22Rv1 (cell line): ENCODE measurements around the gene LYZL6.
A peak's percentile ranks its signal among the peaks of the same experiment; 100 is the strongest.

Experiments used
- H3K27ac ChIP-seq: fragments of 450-650 bp; 2 replicates; pipeline ENCODE4 v1.5.1; 2017
- ZFX ChIP-seq: fragments of 450-650 bp; IDR thresholded peaks from 2 replicates; pipeline ENCODE4 v1.6.1; 2017; ENCODE audit warnings: antibody characterized with exemption, borderline replicate concordance
- TF ChIP-seq, protein P1 (sequence below): fragments of 450-650 bp; IDR thresholded peaks from 2 replicates; pipeline ENCODE4 v1.5.1; 2017; ENCODE audit warnings: mild to moderate bottlenecking

The LYZL6 gene

DNA sequence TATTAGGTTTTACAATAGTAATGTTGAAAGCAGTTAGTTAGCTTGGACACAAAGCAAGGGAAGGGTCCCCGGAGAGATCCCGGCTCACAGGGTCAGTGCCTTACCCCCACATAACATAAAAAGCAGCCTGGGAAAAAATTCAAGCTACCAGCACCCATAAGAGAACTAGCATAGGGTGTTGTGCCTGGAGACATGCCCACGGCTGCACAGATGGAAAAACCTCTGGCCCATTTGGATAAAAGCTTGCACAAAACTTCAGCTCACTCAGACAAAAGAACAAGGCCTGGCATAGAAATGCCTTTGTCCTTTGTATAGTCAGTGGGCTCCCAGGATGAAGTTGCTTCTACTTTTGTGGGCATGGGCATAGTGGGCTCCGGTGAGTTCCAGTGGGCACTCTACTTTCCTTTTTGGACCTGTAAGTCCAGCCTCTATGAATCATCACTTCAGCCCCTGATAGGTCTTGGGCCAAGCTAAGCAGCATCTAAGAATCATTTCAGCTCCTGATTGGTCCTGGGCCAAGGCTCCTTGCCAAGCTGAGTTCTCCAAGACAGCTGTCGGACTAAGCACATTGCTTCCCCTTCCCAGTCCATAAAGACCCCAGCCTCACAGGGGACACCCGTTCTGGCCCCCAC is 11.6 kb downstream of the LYZL6 start:
- H3K27ac ChIP-seq = no peak overlapping the region
- TF ChIP-seq ZFX = no peak
- TF ChIP-seq, protein P1, sequence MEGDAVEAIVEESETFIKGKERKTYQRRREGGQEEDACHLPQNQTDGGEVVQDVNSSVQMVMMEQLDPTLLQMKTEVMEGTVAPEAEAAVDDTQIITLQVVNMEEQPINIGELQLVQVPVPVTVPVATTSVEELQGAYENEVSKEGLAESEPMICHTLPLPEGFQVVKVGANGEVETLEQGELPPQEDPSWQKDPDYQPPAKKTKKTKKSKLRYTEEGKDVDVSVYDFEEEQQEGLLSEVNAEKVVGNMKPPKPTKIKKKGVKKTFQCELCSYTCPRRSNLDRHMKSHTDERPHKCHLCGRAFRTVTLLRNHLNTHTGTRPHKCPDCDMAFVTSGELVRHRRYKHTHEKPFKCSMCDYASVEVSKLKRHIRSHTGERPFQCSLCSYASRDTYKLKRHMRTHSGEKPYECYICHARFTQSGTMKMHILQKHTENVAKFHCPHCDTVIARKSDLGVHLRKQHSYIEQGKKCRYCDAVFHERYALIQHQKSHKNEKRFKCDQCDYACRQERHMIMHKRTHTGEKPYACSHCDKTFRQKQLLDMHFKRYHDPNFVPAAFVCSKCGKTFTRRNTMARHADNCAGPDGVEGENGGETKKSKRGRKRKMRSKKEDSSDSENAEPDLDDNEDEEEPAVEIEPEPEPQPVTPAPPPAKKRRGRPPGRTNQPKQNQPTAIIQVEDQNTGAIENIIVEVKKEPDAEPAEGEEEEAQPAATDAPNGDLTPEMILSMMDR = no peak

DNA sequence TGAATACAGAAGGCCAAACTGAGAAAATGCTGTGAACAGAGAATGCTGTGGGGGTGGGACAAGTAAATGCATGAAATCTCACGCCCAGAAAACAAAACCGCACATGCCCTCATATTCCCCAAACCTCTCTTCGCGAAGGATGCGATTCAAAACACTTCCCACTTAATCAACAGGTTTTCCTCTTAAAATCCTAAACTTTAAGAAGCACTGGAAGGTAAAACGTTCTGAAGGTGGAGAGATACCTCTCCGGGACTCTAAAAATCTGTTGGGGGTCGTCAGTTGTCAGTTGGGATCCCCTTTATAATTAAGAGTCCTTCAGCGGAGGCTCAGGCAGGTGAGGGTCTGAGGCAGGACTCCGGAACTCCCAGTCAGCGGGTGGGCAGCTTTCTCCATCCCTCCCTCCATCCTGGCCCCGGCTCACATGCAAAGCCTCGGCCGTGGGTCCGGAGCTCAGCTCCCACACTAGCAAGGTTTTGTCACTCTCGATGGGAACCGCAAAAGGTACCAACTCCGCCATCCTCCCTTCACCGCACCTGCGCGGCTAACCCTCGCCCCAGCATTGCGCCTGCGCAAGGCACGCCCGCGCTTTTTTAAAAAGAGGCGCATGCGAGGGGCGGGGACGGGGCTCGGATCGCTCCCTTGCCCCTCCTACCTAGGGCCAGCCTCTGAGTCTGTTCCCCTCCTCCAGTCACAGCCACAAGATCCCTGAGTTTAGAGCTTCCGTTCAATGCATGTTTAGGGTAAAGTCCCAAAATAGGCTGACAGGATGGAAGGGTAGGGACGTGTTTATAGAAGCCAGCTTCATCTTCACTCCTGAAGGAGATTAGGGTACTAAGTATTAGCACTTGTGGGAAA is 13.1 kb downstream of the LYZL6 start, which contains the start of gene RDM1:
RDM1 (minus strand) TSS at position 563 of the 855 bp plus-strand sequence; CDS start at position 517, 46 bp downstream.
- TF ChIP-seq ZFX = no peak
- TF ChIP-seq, protein P1 = no peak
- H3K27ac ChIP-seq = peak within 1 kb of the TSS; percentile 49

DNA sequence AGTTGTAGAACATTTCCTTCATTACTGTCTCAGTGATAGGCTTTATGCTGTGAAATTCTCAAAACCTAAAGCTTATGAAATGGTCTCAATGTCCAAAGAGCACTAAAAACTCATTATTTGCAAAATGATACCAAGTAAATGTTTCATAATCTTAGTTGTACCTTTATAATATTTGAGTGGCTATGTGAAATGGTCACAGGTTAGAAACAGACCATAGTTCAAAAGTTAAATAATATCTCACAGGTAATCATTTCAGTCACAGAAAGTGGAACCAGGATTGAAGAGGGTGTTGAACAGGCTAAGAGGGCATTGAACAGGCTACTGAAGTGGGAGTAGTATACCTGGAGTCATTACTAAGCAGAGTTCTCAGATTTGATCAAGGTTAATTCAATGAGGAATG is 15.8 kb downstream of the LYZL6 start:
- TF ChIP-seq, protein P1 = no peak
- no peak for TF ChIP-seq ZFX

DNA sequence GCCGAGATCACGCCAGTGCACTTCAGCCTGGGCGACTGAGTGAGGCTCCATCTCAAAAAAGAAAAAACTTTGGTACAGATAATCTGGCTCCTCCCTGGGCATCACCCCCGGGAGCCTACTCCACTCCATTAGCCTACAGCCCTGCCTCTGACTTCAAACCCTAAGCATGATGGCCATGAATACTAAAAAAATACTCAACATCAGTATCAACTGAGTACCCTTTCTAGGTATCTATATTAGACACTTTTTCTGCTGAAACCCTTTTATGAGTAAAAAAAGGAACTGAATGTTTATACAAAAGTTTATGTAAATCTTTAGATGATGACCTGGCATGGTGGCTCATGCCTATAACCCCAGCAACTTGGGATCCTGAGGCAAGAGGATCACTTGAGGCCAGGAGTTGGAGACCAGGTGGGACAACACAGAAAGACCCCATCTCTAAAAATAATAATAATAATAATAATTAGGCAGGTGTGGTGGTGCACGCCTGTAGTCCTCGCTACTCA is 19.9 kb downstream of the LYZL6 start:
- no peak for TF ChIP-seq ZFX
- TF ChIP-seq, protein P1 = no peak
- H3K27ac ChIP-seq = no peak overlapping the region

More for the DNA sequence above, 15.8 kb downstream of the LYZL6 start:
- H3K27ac ChIP-seq = no peak overlapping the region

DNA sequence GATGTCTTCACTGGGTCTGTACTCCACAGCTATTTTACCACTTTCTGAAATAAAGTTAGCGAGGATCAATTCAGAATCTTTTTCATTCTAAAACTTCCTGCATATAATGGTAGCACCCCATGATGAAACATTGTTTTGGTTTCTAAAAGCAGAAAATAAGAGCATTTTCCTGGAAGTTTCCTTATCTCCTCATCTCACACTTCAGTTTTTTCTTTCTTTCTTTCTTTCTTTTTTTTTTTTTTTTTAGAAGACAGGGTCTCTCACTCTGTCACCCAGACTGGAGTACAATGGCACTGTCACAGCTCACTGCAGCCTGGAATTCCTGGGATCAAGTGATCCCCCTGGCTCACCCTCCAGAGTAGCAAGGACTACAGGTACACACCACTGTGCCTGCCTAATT is 23.3 kb downstream of the LYZL6 start:
- TF ChIP-seq ZFX = no peak
- TF ChIP-seq, protein P1 = no peak

DNA sequence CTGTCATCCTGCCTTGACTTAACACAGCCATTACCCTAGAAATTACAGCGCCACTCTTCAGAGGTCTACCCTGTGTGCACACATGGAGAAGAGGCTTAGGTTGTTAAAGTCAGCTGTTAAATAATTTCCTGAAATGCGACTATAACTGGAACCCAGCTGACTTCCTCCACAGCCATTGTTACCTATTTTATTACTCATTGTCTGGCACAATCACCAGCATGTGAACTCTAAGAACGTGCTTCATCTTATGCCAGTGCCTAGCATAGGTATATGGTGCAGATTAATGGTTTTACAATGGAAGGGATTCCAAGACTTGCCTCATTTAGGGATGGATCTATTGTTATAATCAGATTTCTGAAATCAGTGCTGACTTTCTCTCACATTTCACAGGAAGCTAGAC is 24.8 kb downstream of the LYZL6 start:
- no peak overlapping the region for H3K27ac ChIP-seq
- no peak for TF ChIP-seq ZFX
- TF ChIP-seq, protein P1 = no peak

More for the DNA sequence above, 23.3 kb downstream of the LYZL6 start:
- H3K27ac ChIP-seq = no peak overlapping the region

DNA sequence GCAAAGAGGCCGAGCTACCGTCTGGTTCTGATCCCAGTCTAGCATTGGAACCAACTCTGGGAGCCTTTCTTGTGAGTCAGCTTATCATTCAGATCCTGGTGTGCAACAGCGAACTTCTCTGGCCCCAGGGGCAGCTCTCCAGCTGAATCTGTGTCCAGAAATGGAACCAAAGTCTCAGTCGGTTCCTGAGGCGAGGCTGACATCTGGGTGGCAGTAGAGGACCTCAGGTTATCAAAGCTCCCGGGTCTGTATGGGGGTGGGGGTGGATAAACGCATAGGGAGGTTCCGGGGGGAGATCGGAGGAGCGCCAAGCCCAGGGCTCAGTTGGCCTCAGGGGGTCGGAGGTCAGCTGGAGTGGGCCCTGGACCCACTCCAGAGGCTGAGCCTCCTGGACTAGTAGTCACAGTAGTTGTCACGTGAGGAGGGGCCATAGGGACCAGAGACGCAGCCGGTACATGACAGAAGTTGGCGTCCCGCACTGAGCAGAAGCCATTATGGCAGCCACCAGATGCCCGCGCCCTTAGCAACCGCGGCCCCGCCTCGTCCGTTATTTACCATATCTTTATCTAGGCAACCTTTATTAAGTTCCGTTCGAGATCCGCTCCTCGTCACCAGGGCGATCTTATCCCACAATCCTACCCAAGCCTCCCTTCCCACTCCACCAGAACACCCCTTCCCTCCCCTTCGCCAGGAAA is 25.8 kb downstream of the LYZL6 start:
- TF ChIP-seq, protein P1 = no peak
- no peak for TF ChIP-seq ZFX
- no peak overlapping the region for H3K27ac ChIP-seq
